DMS114 treated with DMSO at 0.1 percent for 48 hours (cell line): Measurements from ENCODE around the gene ZNF417.
"Not testable (repeated sequence)": the region's sequence is repeated elsewhere in the genome, so short reads cannot be mapped to it uniquely, and the experiment has no call there.

ENCODE experiments used
- DNase-seq: peaks from one replicate; lab custom pipeline; 2025; ENCODE audit not compliant: unreplicated experiment; lab: John Stamatoyannopoulos, UW

Gene ZNF417

DNA sequence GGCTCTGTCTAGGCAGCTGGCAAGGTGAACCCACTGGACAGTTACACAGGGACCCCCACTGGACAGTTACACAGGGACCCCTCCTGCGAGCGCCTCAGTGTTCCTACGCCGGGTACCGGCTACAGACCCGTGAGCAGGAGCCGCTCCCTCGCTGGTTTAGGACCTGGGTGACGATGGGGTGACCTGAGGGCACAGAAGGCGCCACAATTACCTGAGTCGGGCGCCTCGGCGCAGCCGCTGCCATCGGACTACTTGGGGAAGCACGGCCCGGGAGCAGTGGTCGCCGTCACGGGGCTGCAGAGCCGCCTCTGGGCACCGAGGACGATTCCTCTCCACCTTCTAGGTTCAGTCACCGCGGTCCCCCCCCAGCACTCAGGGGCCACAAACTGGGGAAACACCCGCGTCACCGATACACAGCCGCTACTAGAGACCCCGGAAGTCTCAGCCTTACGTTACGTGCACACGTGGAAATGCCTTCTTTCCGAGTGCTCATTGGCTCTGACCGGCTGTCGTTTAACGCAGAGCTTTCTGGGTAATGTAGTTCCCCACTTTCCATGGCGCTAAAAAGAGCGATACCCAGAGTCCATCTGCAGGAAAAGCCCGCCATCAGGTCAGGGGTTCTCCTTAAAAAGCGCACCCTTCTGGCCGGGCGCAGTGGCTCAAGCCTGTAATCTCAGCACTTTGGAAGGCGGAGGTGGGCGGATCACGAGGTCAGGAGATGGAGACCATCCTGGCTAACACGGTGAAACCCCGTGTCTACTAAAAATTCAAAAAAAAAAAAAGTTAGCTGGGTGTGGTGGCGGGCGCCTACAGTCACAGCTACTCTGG is at the start of gene ZNF417:
TSS of gene ZNF417 (minus strand) at position 425 of the 828 bp plus-strand sequence. CDS start at position 244, 181 bp downstream.
- DNase-seq = peak; percentile 96

DNA sequence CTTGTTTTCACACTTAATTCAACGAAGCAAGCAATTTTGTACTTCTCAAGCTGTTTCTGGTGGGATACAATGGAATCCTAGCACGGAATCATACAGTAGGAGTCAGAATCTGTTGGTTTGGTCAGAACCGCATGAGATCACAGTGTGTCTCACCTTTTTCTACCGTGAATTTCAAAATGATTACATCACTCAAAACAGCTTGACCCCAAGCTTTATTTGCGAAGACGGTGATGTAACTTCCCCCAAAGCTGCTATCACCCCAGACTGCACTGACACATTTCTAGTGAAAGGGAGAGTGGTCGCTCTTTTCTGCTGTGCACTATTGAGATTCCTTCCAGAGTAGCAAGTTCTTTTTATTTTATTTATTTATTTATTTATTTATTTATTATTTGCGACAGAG is 48.4 kb upstream of the ZNF417 start:
- DNase-seq = no peak

DNA sequence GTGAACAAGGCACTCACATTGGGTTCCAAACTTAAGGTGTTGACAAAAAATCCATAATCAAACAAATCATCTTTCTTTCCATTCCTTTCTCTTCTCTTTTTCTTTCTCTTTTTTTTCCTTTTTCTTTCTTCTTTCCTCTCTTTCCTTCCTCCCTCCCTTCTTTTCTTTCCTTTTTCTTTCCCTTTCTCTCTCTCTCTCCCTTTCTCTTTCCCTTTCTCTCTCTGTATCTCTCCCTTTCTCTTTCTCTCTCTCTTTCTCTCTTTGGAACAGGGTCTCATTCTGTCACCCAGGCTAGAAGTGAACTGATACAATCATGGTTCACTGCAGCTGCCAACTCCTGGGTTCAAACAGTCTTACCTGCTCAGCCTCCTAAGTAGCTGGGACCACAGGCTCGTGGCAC is 45.4 kb upstream of the ZNF417 start:
- DNase-seq = no peak

GRCh38 chr19:57954996-57955395 is 38.6 kb upstream of the ZNF417 start:
- DNase-seq = no peak

- DNase-seq = no peak
Measured at GRCh38 chr19:57949702-57950101, 33.3 kb upstream of the ZNF417 start.

- DNase-seq = no peak
Measured at GRCh38 chr19:57949296-57949695, 32.9 kb upstream of the ZNF417 start.

- DNase-seq = peak; percentile 96
Measured at GRCh38 chr19:57947419-57948134, 31.2 kb upstream of the ZNF417 start, which contains the start of gene ZNF256. TSS of gene ZNF256 (minus strand) at chr19:57947706. CDS start at chr19:57947474, 232 bp downstream.

GRCh38 chr19:57947088-57947418 is 30.7 kb upstream of the ZNF417 start:
- DNase-seq = no peak

GRCh38 chr19:57946316-57946715 is 29.9 kb upstream of the ZNF417 start:
- no peak for DNase-seq

- no peak for DNase-seq
Measured at GRCh38 chr19:57941593-57941992, 25.2 kb upstream of the ZNF417 start.

DNA sequence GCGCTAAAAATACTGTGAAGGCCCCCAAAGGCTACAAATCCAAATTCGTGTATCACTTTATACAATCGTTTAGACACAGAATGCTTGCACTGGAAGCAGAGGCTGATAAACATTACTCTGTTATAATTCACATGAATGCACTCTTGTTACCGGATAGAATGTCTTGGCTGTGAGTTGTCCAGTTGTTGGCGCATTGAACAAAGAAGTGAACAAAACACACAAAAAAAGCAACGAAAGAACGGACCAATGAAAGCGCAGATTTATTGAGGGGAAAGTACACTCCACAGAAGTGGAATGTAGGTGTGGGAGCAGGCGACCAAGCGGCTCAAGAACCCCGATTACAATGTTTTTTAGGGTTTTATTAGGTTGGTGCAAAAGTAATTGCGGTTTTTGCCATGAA is 19.3 kb upstream of the ZNF417 start:
- no peak for DNase-seq

DNA sequence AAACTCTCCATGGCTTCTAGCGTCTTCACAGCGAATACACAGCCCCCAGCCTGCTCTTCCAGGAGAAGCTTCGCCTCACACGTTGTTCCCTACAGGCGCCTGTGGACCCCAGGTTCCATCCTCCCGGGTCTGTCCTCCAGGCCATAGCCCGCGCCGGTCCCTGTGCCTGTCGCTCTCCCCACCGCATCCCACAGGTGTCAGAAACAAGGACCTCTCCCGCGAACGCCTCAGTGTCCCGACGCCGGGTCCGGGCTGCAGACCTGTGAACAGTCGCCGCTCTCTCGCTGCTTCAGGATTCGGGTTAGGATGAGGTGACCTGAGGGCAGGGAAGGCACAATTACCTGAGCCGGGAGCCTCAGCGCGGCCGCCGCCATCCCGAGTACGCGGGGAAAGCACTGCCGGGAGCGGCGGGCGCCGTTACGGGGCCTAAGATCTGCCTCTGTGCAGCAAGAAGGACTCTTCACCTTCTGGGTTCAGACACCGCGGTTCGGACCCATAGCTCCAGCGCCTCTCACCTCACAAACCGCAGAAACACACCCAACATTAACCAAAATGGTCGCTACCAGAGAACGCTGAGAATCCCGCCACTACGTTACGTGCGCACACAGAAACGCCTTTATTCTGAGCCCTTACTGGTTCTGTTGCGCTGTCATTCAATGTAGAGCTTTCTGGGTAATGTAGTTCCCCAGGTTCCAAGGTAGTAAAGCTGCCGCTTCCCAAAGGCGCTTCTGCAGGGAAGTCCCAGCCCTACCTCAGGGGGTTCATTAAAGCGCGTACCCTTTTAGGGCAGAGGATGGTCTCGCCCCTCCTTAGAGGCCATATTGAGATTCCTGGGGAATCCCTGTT is 18.7 kb upstream of the ZNF417 start, which contains the start of gene ZNF418:
TSS of gene ZNF418 (minus strand) at position 583 of the 846 bp plus-strand sequence. CDS start 1,580 bp downstream, outside the sequence.
- DNase-seq = peak; percentile 96

DNA sequence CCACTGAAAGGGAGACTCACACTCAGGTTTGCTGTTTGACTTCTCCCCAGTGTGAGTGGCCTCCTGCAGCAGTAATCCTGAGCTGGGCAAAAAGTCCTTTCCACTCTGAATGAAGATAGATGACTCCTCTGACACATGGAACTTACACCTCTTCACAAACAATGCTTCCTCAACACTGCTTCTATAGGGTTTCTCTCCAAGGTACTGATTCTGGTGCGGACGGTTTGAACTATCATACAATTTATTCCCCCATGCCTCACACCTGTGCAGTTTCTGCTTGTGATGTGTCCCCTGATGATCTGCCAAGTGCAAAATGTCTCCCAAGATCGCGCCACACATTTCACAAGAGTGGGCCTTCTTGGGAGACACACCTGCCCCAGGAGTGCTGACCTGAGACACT is 11.2 kb upstream of the ZNF417 start:
- DNase-seq = no peak

DNA sequence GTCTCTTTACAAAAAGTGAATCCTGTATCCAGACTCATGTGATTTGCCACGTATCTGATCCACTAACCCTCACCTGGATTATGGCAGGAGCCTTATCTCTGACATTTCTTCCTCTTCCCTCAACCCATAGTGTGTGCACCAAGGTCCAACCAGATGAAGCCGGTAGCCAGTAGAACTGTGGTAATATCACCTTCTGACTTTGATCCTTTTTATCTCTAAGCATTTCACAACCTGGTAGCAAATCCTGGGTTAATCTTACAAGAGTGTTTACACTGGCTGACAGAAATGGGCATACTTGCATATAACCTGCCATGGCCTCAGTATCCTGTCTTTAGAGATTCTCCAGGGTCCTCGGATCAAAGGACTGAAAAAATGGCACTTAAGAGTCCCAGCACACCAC is 1.9 kb downstream of the ZNF417 start:
- no peak for DNase-seq

GRCh38 chr19:57907394-57907793 is 9.0 kb downstream of the ZNF417 start:
- no peak for DNase-seq

DNA sequence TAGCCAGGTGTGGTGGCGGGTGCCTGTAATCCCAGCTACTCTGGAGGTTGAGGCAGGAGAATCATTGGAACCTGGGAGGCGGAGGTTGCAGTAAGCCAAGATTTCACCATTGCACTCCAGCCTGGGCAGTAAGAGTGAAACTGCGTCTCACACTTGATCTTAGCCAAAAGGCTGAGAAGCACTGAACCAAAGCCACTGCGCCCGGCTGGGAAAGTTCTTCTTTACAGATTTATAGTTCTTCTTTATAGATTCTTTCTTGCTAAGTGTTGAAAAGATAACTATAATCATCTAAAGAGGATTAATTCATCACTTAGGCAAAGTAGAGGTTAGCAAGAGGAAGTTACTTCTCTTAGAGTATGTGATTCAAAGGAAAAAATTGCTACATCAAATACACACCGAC is 11.1 kb downstream of the ZNF417 start:
- DNase-seq = no peak

DNA sequence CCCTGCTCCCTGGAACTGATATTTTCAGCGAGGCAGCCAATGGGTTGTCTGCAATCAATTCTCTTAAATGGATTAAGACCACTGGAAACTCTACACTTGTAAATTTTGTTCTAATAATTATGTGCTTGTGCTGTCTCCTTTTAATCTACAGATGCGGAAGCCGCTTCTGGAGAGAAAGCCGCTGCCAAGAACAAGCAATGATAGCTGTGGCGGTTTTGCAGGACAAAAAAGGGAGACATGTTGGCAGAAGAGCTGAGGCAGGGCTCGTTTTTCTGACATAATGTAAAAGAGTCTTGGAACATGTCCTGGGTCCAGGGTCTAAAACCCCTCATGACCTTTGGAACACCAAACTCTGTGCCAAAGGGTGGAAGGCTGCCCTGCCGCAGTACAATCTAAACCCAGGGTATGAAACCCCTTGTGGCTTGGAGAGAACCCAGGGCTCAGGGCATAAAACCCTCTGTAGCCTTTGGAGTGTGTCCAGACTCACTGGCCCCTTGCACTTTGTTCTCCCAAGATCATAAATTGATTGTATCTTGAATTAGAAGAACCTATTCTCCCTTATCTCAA is 12.7 kb downstream of the ZNF417 start:
- no peak for DNase-seq

- DNase-seq = no peak
Measured at GRCh38 chr19:57900311-57900710, 16.1 kb downstream of the ZNF417 start.

DNA sequence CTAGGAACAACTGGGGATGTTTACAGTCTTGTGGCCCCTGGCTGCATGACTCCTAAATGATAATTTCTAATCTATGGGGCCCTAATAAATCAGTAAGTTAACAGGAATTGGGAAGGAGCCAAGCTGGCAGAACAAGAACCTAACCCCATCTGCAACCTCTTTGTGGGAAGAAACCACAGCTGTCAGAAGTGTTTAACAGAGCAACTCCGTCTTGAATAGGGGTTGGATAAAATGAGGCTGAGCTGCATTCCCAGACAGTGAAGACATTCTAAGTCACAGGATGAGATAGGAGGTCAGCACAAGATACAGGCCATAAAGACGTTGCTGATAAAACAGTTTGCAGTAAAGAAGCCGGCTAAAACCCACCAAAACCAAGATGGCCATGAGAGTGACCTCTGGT is 25.7 kb downstream of the ZNF417 start:
- DNase-seq = not testable (repeated sequence)

DNA sequence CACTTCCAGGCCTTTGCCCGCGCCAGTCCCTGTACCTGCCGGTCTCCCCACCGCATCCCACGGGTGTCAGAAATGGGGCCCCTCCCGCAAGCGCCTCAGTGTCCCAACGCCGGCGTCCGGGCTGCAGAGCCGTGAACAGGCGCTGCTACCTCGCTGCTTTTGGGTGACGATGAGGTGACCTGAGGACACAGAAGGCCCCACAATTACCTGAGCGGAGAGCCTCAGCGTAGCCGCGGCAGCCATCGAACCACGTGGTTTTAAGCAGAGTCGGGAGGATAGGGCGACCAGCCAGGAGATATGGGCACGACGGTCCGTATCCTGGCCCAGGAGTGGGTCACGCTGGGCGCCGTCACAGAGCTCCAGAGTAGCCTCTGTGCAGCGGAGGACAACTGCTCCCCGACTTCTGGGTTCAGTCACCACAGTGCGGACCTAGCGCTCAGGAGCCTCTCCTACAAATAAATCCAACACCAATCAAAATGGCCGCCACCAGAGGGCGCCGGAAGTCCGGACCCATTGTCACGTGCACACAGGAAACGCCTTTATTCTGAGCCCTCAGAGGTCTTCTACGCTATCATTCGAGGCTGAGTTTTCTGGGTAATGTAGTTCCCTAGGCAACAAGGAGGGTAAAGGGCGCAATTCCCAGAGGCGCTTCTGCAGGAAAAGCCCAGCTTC is 27.7 kb downstream of the ZNF417 start, which contains the start of gene ZNF814:
TSS of gene ZNF814 (minus strand) at position 478 of the 672 bp plus-strand sequence. CDS start at position 243, 235 bp downstream.
- DNase-seq = no peak
